Astrocyte (in vitro differentiated cells and primary cell): ENCODE measurements around the gene TTLL5.

ENCODE experiments used
- CTCF ChIP-seq: IDR thresholded peaks from 2 replicates; pipeline ENCODE4 v1.5.1; 2011; ENCODE audit warnings: low read depth, mild to moderate bottlenecking, inconsistent platforms, low read length, moderate library complexity; ENCODE audit not compliant: insufficient read depth
- EZH2 ChIP-seq: IDR thresholded peaks from 2 replicates; pipeline ENCODE4 v1.6.1; 2012; ENCODE audit warnings: mild to moderate bottlenecking, low read length, inconsistent platforms; ENCODE audit not compliant: insufficient read depth

- TF ChIP-seq CTCF (no peak), EZH2 (no peak)
Observed at GRCh38 chr14:75672605-75673192, 11.7 kb downstream of the TTLL5 start.
